ENCODE data around the gene TTLL4.
"Not testable (repeated sequence)": the region's sequence is repeated elsewhere in the genome, so short reads cannot be mapped to it uniquely, and the experiment has no call there.

The TTLL4 gene

GRCh38 chr2:218746470-218746795 is 35.8 kb downstream of the TTLL4 start:
- DNase-seq: no peak

- DNase-seq: no peak
Observed at GRCh38 chr2:218746960-218747359, 36.3 kb downstream of the TTLL4 start.

GRCh38 chr2:218748741-218749441 is 38.3 kb downstream of the TTLL4 start:
- DNase-seq: no peak

- DNase-seq: no peak
Observed at GRCh38 chr2:218754201-218754600, 43.6 kb downstream of the TTLL4 start.

- DNase-seq: no peak
Observed at GRCh38 chr2:218754781-218755180, 44.1 kb downstream of the TTLL4 start.

GRCh38 chr2:218755198-218755566 is 44.5 kb downstream of the TTLL4 start:
- no peak for DNase-seq

- DNase-seq: no peak
Observed at GRCh38 chr2:218755567-218756404, 45.2 kb downstream of the TTLL4 start.

GRCh38 chr2:218756599-218757377 is 46.2 kb downstream of the TTLL4 start:
- DNase-seq: no peak

- DNase-seq: no peak
Observed at GRCh38 chr2:218761795-218762194, 51.2 kb downstream of the TTLL4 start.

GRCh38 chr2:218772759-218773158 is 62.1 kb downstream of the TTLL4 start:
- not testable (repeated sequence) for DNase-seq

GRCh38 chr2:218773881-218774280 is 63.2 kb downstream of the TTLL4 start:
- no peak for DNase-seq

GRCh38 chr2:218776488-218776887 is 65.9 kb downstream of the TTLL4 start:
- no peak for DNase-seq

- no peak for DNase-seq
Observed at GRCh38 chr2:218777276-218777990, 66.8 kb downstream of the TTLL4 start.

- no peak for DNase-seq
Observed at GRCh38 chr2:218780046-218780445, 69.4 kb downstream of the TTLL4 start.

- no peak for DNase-seq
Observed at GRCh38 chr2:218780851-218781690, 70.4 kb downstream of the TTLL4 start.

- DNase-seq: no peak
Observed at GRCh38 chr2:218781691-218782527, 71.3 kb downstream of the TTLL4 start, which contains the start of gene CYP27A1. CYP27A1 (plus strand) TSS chr2:218782147; CDS start chr2:218782183, 36 bp downstream.

- no peak for DNase-seq
Observed at GRCh38 chr2:218782528-218782844, 71.9 kb downstream of the TTLL4 start.

- no peak for DNase-seq
Observed at GRCh38 chr2:218783688-218784087, 73.1 kb downstream of the TTLL4 start.

- no peak for DNase-seq
Observed at GRCh38 chr2:218785103-218785502, 74.5 kb downstream of the TTLL4 start.

GRCh38 chr2:218786133-218786532 is 75.5 kb downstream of the TTLL4 start:
- DNase-seq: no peak
